Measurements from ENCODE around the gene CNTLN. TPM values are rescaled to one million over a fixed set of nuclear protein-coding genes. Genes with fewer than 3 reads are reported as not detected.

Gene CNTLN
- total RNA-seq (0.52 TPM), polyA plus RNA-seq (under 1 TPM in 3 of 4 donors, not detected in 1; 0.09 to 0.29 (median 0.10) TPM)

- no peak within 1 kb of the TSS for H3K27ac ChIP-seq (ENCODE audit: insufficient read depth, low read length, poor library complexity, severe bottlenecking)
- no peak within 1 kb of the TSS for H3K27ac Mint-ChIP-seq
- peak in 1 of 3 donors; percentile 1 for DNase-seq
- H3K4me1 ChIP-seq (ENCODE audit: control insufficient read depth, insufficient read depth, low read length, poor library complexity, severe bottlenecking) = no peaks in the 10 kb centered on the region
- ATAC-seq (ENCODE audit: low read depth in 2 of 2) = peak; percentile 25 to 49
- peak within 1 kb of the TSS; percentile 50 for H3K4me3 ChIP-seq (ENCODE audit: low read depth, low read length)
- H3K9me3 ChIP-seq (ENCODE audit: control insufficient read depth in 2 of 2, low read length in 2 of 2) = no peaks in the 10 kb centered on the region
- H3K9me3 Mint-ChIP-seq = peaks cover 0 to 10% (median 2%) of the 10 kb centered on the region in 7 donors
- no peaks in the 10 kb centered on the region for H3K36me3 ChIP-seq (ENCODE audit: control insufficient read depth, insufficient read depth, low read length)
- no peaks in the 10 kb centered on the region for H3K27me3 ChIP-seq (ENCODE audit: control insufficient read depth, insufficient read depth, low read length)
- H3K36me3 Mint-ChIP-seq = no peaks in the 10 kb centered on the region
- H3K4me1 Mint-ChIP-seq = peaks cover 7 to 10% (median 9%) of the 10 kb centered on the region in 4 donors
- H3K27me3 Mint-ChIP-seq = no peaks in the 10 kb centered on the region
- H3K4me3 Mint-ChIP-seq = peak within 1 kb of the TSS; percentile 69 to 87 (median 80)
Measured at GRCh38 chr9:17134396-17135294, at the start of gene CNTLN. Gene CNTLN (plus strand): TSS chr9:17135040. CDS start chr9:17135066, 26 bp downstream.

DNA sequence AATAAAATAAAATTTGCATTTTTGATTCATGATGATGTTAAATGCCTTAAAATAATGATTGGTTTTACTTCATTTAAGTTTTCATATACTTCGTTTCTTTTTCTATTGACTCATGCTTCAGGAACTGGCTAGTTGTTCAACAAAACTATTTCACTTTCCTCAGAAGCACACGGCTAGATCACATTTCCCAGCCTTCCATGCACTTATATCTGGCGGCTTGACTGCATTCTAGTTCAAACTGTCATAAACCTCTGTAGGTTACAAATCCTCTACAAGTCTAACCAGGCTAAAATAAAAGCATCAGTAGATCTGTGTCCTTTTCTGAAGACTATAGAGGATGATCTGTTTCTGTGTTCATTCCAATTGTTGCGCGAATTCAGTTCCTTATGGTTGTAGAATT is 46.3 kb upstream of the CNTLN start:
- Histone ChIP-seq H3K4me1 (ENCODE audit: control insufficient read depth, insufficient read depth, low read length, poor library complexity, severe bottlenecking) (no peaks in the 10 kb centered on the region), H3K36me3 (ENCODE audit: control insufficient read depth, insufficient read depth, low read length) (no peaks in the 10 kb centered on the region), H3K4me3 (ENCODE audit: low read depth, low read length) (no peak overlapping the region), H3K9me3 (ENCODE audit: control insufficient read depth in 2 of 2, low read length in 2 of 2) (no peaks in the 10 kb centered on the region), H3K27me3 (ENCODE audit: control insufficient read depth, insufficient read depth, low read length) (no peaks in the 10 kb centered on the region), H3K27ac (ENCODE audit: insufficient read depth, low read length, poor library complexity, severe bottlenecking) (no peak overlapping the region)
- Mint-ChIP-seq H3K9me3 (peaks cover 0 to 6% (median 3%) of the 10 kb centered on the region in 7 donors), H3K4me1 (no peaks in the 10 kb centered on the region), H3K27ac (no peak overlapping the region), H3K36me3 (no peaks in the 10 kb centered on the region), H3K4me3 (no peak overlapping the region), H3K27me3 (no peaks in the 10 kb centered on the region)
- DNase-seq (no peak), ATAC-seq (ENCODE audit: low read depth in 2 of 2) (no peak)

DNA sequence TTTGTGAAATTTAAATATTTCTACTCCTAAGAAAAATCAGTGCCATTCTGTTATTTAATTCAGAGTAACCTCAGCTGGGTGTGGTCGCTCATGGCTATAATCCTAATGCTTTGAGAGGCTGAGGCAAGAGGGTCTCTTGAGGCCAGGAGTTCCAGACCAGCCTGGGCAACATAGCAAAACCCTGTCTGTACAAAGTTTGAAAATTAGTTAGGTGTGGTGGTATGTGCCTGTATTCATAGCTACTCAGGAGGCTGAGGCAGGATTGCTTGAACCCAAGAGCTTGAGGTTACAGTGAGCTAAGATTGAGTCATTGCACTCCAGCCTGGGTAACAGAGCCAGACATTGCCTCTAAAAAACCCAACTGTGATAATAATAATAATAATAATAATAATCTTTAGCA is 44.8 kb upstream of the CNTLN start:
- no peaks in the 10 kb centered on the region for H3K9me3 ChIP-seq (ENCODE audit: control insufficient read depth in 2 of 2, low read length in 2 of 2)
- H3K27me3 Mint-ChIP-seq = no peaks in the 10 kb centered on the region
- H3K27ac Mint-ChIP-seq = no peak overlapping the region
- H3K36me3 ChIP-seq (ENCODE audit: control insufficient read depth, insufficient read depth, low read length) = no peaks in the 10 kb centered on the region
- peaks cover 0 to 7% (median 3%) of the 10 kb centered on the region in 7 donors for H3K9me3 Mint-ChIP-seq
- H3K4me1 Mint-ChIP-seq = no peaks in the 10 kb centered on the region
- H3K27ac ChIP-seq (ENCODE audit: insufficient read depth, low read length, poor library complexity, severe bottlenecking) = no peak overlapping the region
- H3K27me3 ChIP-seq (ENCODE audit: control insufficient read depth, insufficient read depth, low read length) = no peaks in the 10 kb centered on the region
- H3K4me1 ChIP-seq (ENCODE audit: control insufficient read depth, insufficient read depth, low read length, poor library complexity, severe bottlenecking) = no peaks in the 10 kb centered on the region
- ATAC-seq (ENCODE audit: low read depth in 2 of 2) (no peak), DNase-seq (no peak)
- H3K4me3 ChIP-seq (ENCODE audit: low read depth, low read length) = no peak overlapping the region
- H3K36me3 Mint-ChIP-seq = no peaks in the 10 kb centered on the region
- H3K4me3 Mint-ChIP-seq = no peak overlapping the region

DNA sequence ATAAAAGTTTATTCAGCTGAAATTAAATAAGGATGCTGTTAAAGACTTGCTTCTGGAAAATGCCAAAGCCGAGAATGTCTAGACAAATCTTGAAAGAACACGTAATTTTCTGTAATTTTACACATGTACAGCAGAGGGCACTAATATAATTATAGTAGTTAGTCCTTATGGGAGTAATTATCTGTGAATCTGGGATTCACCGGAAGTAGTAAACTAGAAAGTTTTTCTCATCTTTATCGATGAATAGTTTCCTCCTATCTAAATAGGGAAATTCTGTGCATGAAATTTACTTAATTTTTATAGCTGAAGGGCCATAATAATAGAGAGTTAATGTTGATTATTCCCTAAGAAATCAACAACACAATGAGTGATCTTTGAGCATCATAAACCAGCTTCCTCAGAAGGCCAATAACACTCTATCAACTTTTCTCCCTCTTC is 18.4 kb upstream of the CNTLN start:
- H3K36me3 Mint-ChIP-seq = no peaks in the 10 kb centered on the region
- ATAC-seq (ENCODE audit: low read depth in 2 of 2) (no peak), DNase-seq (no peak)
- no peaks in the 10 kb centered on the region for H3K4me1 ChIP-seq (ENCODE audit: control insufficient read depth, insufficient read depth, low read length, poor library complexity, severe bottlenecking)
- no peak overlapping the region for H3K4me3 Mint-ChIP-seq
- H3K27me3 Mint-ChIP-seq = no peaks in the 10 kb centered on the region
- H3K27ac ChIP-seq (ENCODE audit: insufficient read depth, low read length, poor library complexity, severe bottlenecking) = no peak overlapping the region
- no peaks in the 10 kb centered on the region for H3K36me3 ChIP-seq (ENCODE audit: control insufficient read depth, insufficient read depth, low read length)
- no peaks in the 10 kb centered on the region for H3K27me3 ChIP-seq (ENCODE audit: control insufficient read depth, insufficient read depth, low read length)
- H3K4me1 Mint-ChIP-seq = no peaks in the 10 kb centered on the region
- no peak overlapping the region for H3K4me3 ChIP-seq (ENCODE audit: low read depth, low read length)
- H3K27ac Mint-ChIP-seq = no peak overlapping the region
- peaks cover 0 to 6% of the 10 kb centered on the region in 2 experiments for H3K9me3 ChIP-seq (ENCODE audit: control insufficient read depth in 2 of 2, low read length in 2 of 2)
- H3K9me3 Mint-ChIP-seq = peaks cover 0 to 8% (median 0%) of the 10 kb centered on the region in 7 donors

DNA sequence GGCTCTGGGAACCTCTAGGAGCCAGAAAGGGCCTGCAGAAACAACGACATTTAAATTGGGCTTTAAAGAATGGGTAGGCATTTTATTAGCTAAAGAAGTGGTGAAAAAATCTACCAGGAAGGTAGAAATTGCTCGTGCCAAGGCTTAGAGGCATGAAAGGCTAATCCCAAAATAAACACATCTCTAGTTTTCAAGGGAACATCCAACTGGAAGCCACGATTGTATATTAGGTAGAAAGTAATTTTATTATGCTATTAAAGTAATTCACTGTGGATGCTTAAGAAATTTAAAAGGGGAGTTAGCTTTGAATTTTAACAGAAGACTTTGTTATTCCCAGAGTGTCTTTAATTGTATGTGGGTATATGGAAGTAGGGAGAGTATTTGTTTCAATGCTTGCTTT is 17.5 kb upstream of the CNTLN start:
- Histone ChIP-seq H3K27me3 (ENCODE audit: control insufficient read depth, insufficient read depth, low read length) (no peaks in the 10 kb centered on the region), H3K36me3 (ENCODE audit: control insufficient read depth, insufficient read depth, low read length) (no peaks in the 10 kb centered on the region), H3K4me1 (ENCODE audit: control insufficient read depth, insufficient read depth, low read length, poor library complexity, severe bottlenecking) (no peaks in the 10 kb centered on the region), H3K4me3 (ENCODE audit: low read depth, low read length) (no peak overlapping the region), H3K27ac (ENCODE audit: insufficient read depth, low read length, poor library complexity, severe bottlenecking) (no peak overlapping the region), H3K9me3 (ENCODE audit: control insufficient read depth in 2 of 2, low read length in 2 of 2) (peaks cover 0 to 4% of the 10 kb centered on the region in 2 experiments)
- H3K36me3 Mint-ChIP-seq = no peaks in the 10 kb centered on the region
- DNase-seq (no peak), ATAC-seq (ENCODE audit: low read depth in 2 of 2) (no peak)
- no peak overlapping the region for H3K4me3 Mint-ChIP-seq
- no peaks in the 10 kb centered on the region for H3K27me3 Mint-ChIP-seq
- no peaks in the 10 kb centered on the region for H3K4me1 Mint-ChIP-seq
- H3K9me3 Mint-ChIP-seq = peaks cover 0 to 12% (median 2%) of the 10 kb centered on the region in 7 donors
- H3K27ac Mint-ChIP-seq = no peak overlapping the region

DNA sequence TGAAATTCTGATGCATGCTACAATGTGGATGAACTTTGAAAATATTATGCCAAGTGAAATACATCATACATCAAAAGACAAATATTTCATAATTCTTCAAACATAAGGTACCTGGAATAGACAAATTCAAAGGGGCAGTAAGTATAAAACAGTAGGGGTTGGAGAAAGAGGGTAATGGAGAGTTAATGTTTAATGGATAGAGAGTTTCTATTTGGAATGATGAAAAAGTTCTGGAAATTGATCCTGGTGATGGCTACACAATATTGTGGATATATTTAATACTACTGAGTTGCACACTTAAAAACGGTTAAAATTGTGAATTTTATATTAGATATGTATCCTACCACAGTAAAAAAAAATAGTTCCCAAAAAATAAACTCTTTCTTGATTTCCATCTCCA is 14.6 kb upstream of the CNTLN start:
- H3K4me1 Mint-ChIP-seq = no peaks in the 10 kb centered on the region
- H3K36me3 Mint-ChIP-seq = no peaks in the 10 kb centered on the region
- no peak overlapping the region for H3K4me3 Mint-ChIP-seq
- Histone ChIP-seq H3K4me1 (ENCODE audit: control insufficient read depth, insufficient read depth, low read length, poor library complexity, severe bottlenecking) (no peaks in the 10 kb centered on the region), H3K27me3 (ENCODE audit: control insufficient read depth, insufficient read depth, low read length) (no peaks in the 10 kb centered on the region), H3K4me3 (ENCODE audit: low read depth, low read length) (no peak overlapping the region), H3K9me3 (ENCODE audit: control insufficient read depth in 2 of 2, low read length in 2 of 2) (no peaks in the 10 kb centered on the region), H3K27ac (ENCODE audit: insufficient read depth, low read length, poor library complexity, severe bottlenecking) (no peak overlapping the region), H3K36me3 (ENCODE audit: control insufficient read depth, insufficient read depth, low read length) (no peaks in the 10 kb centered on the region)
- H3K27ac Mint-ChIP-seq = no peak overlapping the region
- H3K27me3 Mint-ChIP-seq = no peaks in the 10 kb centered on the region
- peaks cover 0 to 5% (median 2%) of the 10 kb centered on the region in 7 donors for H3K9me3 Mint-ChIP-seq
- DNase-seq (no peak), ATAC-seq (ENCODE audit: low read depth in 2 of 2) (no peak)

DNA sequence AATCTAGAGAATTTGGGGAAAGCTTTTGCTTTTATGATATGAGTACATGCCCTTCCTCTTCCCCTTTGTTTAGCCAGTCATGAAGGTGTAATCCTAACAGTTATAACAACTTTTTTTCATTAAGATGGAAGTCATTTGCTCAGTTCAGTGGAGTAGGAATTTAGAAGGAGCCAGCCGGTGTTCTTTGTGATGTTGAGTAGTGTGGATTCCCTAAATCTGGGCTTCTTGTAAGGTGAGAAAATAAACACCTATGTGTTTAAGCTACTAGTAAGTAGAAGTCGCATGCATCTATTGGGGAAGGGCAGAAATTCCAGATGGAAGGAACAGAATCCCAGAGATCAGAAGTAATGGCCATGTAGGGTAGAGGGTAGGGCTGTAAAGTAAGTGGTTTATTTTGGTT is 13.6 kb upstream of the CNTLN start:
- no peak overlapping the region for H3K27ac Mint-ChIP-seq
- no peaks in the 10 kb centered on the region for H3K36me3 Mint-ChIP-seq
- H3K36me3 ChIP-seq (ENCODE audit: control insufficient read depth, insufficient read depth, low read length) = no peaks in the 10 kb centered on the region
- no peak overlapping the region for H3K27ac ChIP-seq (ENCODE audit: insufficient read depth, low read length, poor library complexity, severe bottlenecking)
- H3K9me3 Mint-ChIP-seq = peaks cover 0 to 7% (median 2%) of the 10 kb centered on the region in 7 donors
- no peaks in the 10 kb centered on the region for H3K4me1 Mint-ChIP-seq
- DNase-seq = no peak
- no peaks in the 10 kb centered on the region for H3K27me3 Mint-ChIP-seq
- no peak for ATAC-seq (ENCODE audit: low read depth in 2 of 2)
- no peak overlapping the region for H3K4me3 Mint-ChIP-seq
- H3K27me3 ChIP-seq (ENCODE audit: control insufficient read depth, insufficient read depth, low read length) = no peaks in the 10 kb centered on the region
- no peaks in the 10 kb centered on the region for H3K4me1 ChIP-seq (ENCODE audit: control insufficient read depth, insufficient read depth, low read length, poor library complexity, severe bottlenecking)
- no peak overlapping the region for H3K4me3 ChIP-seq (ENCODE audit: low read depth, low read length)
- H3K9me3 ChIP-seq (ENCODE audit: control insufficient read depth in 2 of 2, low read length in 2 of 2) = no peaks in the 10 kb centered on the region

Data from CD4-positive, CD25-positive, alpha-beta regulatory T cell (primary cell).